ENCODE measurements around the gene RFX3. TPM values are rescaled to one million over a fixed set of nuclear protein-coding genes. Genes with fewer than 3 reads are reported as not detected.

Gene RFX3
- total RNA-seq, 2 donors from 2014 or later = 8.7 to 19.8 TPM

DNA sequence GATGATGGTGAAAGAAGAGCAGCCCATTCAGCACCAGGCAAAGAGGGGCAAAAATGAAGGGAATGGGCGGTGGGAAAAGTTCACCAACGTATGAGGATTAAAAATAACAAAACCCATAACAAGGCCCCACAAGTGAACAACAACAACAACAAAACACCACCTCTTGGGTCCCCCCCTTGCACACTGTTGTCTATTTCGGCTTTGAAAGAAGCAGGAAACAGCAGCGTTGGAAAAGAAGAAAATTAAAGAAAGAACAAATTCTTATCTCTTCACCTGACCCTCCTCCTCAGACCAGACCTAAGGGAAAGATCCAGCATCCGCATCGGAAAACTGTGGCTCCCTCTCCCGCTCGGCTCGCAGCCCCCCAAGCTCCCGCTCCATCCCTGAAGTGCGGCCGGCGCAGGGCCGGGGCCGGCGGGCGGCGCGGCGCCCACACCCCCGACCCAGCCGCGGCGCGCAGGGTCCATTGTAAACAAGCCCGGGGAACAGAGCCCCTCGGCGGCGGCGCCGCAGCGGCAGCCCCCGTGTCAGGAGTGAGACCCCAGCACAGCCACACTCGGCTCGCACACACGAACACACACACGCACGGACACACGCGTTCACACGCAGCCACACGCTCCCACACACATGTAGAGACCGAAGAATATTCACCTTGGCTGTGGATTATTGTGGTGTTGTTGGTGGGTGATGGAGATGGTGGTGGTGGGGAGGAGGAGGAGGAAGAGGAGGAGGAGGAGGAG, 535 bp downstream of the RFX3 start:
- Mint-ChIP-seq H3K9me3 (no peaks in the 10 kb centered on the region), H3K27me3 (no peaks in the 10 kb centered on the region), H3K27ac (peak overlapping the region; percentile 98), H3K4me1 (peaks cover 22% of the 10 kb centered on the region), H3K36me3 (ENCODE audit: low read depth) (peaks cover 52% of the 10 kb centered on the region), H3K4me3 (peak overlapping the region; percentile 95)
- ATAC-seq (replicated peaks) = peak; percentile 2

GRCh38 chr9:3521966-3522365, 3.8 kb downstream of the RFX3 start:
- Mint-ChIP-seq H3K36me3 (ENCODE audit: low read depth) (peaks cover 36% of the 10 kb centered on the region), H3K4me1 (peaks cover 21% of the 10 kb centered on the region), H3K27ac (no peak overlapping the region), H3K27me3 (no peaks in the 10 kb centered on the region), H3K4me3 (peak overlapping the region; percentile 95), H3K9me3 (no peaks in the 10 kb centered on the region)
- ATAC-seq (replicated peaks) = no peak

DNA sequence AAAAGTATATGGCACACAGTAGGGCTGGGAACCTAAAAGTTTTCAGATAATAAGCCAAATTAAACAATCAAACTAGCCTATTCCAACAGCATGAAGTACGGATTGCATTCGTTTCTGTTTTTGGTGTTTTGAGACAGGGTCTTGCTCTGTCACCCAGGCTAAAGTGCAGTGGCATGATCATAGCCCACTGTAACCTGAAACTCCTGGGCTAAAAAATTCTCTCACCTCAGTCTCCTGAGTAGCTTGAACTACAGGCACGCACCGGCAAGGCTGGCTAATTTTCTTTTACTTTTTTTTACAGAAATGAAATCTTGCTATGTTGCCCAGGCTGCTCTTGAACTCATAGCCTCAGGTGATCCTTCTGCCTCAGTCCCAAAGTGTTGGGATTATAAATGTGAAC, 5.2 kb downstream of the RFX3 start:
- Mint-ChIP-seq H3K4me1 (peaks cover 21% of the 10 kb centered on the region), H3K4me3 (no peak overlapping the region), H3K27ac (peak overlapping the region; percentile 68), H3K9me3 (no peaks in the 10 kb centered on the region), H3K27me3 (no peaks in the 10 kb centered on the region), H3K36me3 (ENCODE audit: low read depth) (peaks cover 22% of the 10 kb centered on the region)
- ATAC-seq (replicated peaks) = no peak

GRCh38 chr9:3517377-3518048, 8.3 kb downstream of the RFX3 start:
- no peaks in the 10 kb centered on the region for H3K27me3 Mint-ChIP-seq
- H3K4me3 Mint-ChIP-seq = no peak overlapping the region
- H3K4me1 Mint-ChIP-seq = peaks cover 17% of the 10 kb centered on the region

DNA sequence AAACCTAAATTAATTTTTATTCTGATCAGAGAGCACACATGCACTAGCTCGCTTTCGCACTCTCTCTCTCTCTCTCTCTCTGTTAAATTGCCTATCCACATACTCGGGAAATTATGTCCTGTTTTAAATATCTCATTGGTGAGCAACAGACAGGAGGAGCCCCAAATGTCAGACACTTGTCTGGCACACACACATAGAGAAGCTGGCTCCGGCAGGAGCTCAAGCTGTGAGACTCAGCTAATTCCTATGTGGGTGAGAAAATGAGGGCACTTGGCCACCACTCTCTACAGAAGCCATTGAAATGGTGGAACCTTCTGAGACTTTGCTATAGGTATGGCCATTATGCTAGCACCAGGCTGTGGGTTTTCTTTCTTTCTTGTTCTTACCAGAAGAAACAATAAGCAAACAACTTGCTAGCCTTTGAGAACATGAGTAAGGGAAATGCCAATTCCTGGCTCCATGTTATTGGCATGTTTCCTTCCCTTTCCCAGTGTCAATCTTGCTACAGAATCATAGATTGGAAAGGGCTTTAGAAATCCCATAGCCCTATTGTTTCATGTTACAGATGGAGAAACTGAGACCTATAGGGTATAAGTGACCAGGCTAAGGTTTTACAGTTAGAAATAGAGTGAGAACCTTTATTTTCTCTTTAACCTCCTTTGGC, 9.0 kb downstream of the RFX3 start:
- Mint-ChIP-seq H3K4me1 (peaks cover 11% of the 10 kb centered on the region), H3K27ac (no peak overlapping the region), H3K36me3 (ENCODE audit: low read depth) (no peaks in the 10 kb centered on the region), H3K9me3 (no peaks in the 10 kb centered on the region), H3K27me3 (no peaks in the 10 kb centered on the region), H3K4me3 (no peak overlapping the region)
- no peak for ATAC-seq (replicated peaks)

More at GRCh38 chr9:3517377-3518048, 8.3 kb downstream of the RFX3 start:
- ATAC-seq (replicated peaks) = no peak
- no peak overlapping the region for H3K27ac Mint-ChIP-seq
- peaks cover 1% of the 10 kb centered on the region for H3K36me3 Mint-ChIP-seq (ENCODE audit: low read depth)
- H3K9me3 Mint-ChIP-seq = no peaks in the 10 kb centered on the region

- Mint-ChIP-seq H3K4me1 (peaks cover 16% of the 10 kb centered on the region), H3K36me3 (ENCODE audit: low read depth) (no peaks in the 10 kb centered on the region), H3K27me3 (no peaks in the 10 kb centered on the region), H3K9me3 (no peaks in the 10 kb centered on the region), H3K27ac (no peak overlapping the region), H3K4me3 (no peak overlapping the region)
- no peak for ATAC-seq (replicated peaks)
Observed at GRCh38 chr9:3515405-3515804, 10.4 kb downstream of the RFX3 start.

- H3K27me3 Mint-ChIP-seq = no peaks in the 10 kb centered on the region
- no peak overlapping the region for H3K4me3 Mint-ChIP-seq
- H3K9me3 Mint-ChIP-seq = no peaks in the 10 kb centered on the region
- peaks cover 12% of the 10 kb centered on the region for H3K4me1 Mint-ChIP-seq
- ATAC-seq (replicated peaks) = no peak
- H3K36me3 Mint-ChIP-seq (ENCODE audit: low read depth) = no peaks in the 10 kb centered on the region
- H3K27ac Mint-ChIP-seq = no peak overlapping the region
Observed at GRCh38 chr9:3514786-3515185, 11.0 kb downstream of the RFX3 start.

- ATAC-seq (replicated peaks) = no peak
- Mint-ChIP-seq H3K27ac (no peak overlapping the region), H3K36me3 (ENCODE audit: low read depth) (peaks cover 6% of the 10 kb centered on the region), H3K4me1 (peaks cover 18% of the 10 kb centered on the region), H3K27me3 (no peaks in the 10 kb centered on the region), H3K9me3 (no peaks in the 10 kb centered on the region), H3K4me3 (no peak overlapping the region)
Observed at GRCh38 chr9:3513265-3513818, 12.5 kb downstream of the RFX3 start.

DNA sequence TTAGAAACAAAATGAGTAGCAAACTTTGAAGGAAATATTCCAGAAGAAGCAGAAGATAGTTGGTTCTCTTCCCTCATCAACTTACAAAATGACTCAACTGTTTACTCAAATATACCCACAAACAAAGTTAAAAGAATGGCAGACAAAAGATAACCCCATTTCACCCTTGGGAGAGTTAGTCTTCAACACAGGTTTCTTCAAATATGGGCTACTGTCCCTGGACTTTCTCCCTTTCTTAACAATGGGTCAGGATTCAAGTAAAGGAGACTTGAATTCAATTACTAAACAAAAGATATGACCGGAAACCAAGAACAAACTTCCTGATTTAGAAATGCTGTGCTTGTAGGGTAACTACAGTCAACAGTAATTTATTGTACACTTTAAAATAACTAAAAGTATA, 14.2 kb downstream of the RFX3 start:
- Mint-ChIP-seq H3K36me3 (ENCODE audit: low read depth) (peaks cover 6% of the 10 kb centered on the region), H3K27ac (peak overlapping the region; percentile 8), H3K27me3 (no peaks in the 10 kb centered on the region), H3K9me3 (no peaks in the 10 kb centered on the region), H3K4me1 (peaks cover 20% of the 10 kb centered on the region), H3K4me3 (no peak overlapping the region)
- no peak for ATAC-seq (replicated peaks)

DNA sequence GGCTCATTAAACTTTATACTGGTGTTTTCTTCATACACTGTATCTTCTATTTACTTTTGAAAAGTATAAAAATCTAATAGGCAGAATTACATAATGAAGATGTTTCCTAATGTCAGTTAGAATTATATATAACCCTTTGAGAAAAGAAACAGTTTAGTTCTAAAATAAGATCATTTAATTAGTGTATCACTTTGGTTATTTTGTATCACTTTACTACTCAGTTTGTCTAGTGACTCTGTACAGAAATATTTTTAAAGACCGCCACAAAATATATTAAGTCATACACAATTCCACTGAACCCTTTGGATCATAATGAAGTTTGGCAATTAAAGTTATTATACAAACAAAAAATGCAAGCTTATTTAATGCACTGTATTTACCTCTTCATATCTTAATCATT, 15.0 kb downstream of the RFX3 start:
- H3K4me1 Mint-ChIP-seq = peaks cover 21% of the 10 kb centered on the region
- H3K36me3 Mint-ChIP-seq (ENCODE audit: low read depth) = peaks cover 8% of the 10 kb centered on the region
- no peaks in the 10 kb centered on the region for H3K9me3 Mint-ChIP-seq
- H3K27me3 Mint-ChIP-seq = no peaks in the 10 kb centered on the region
- H3K27ac Mint-ChIP-seq = no peak overlapping the region
- no peak overlapping the region for H3K4me3 Mint-ChIP-seq
- ATAC-seq (replicated peaks) = no peak

- ATAC-seq (replicated peaks) = no peak
- peaks cover 25% of the 10 kb centered on the region for H3K4me1 Mint-ChIP-seq
- no peaks in the 10 kb centered on the region for H3K9me3 Mint-ChIP-seq
- H3K27ac Mint-ChIP-seq = no peak overlapping the region
- no peaks in the 10 kb centered on the region for H3K27me3 Mint-ChIP-seq
- H3K36me3 Mint-ChIP-seq (ENCODE audit: low read depth) = peaks cover 10% of the 10 kb centered on the region
- H3K4me3 Mint-ChIP-seq = no peak overlapping the region
Observed at GRCh38 chr9:3509926-3510325, 15.9 kb downstream of the RFX3 start.

- no peaks in the 10 kb centered on the region for H3K27me3 Mint-ChIP-seq
- peak overlapping the region; percentile 68 for H3K4me3 Mint-ChIP-seq
- H3K4me1 Mint-ChIP-seq = peaks cover 25% of the 10 kb centered on the region
- ATAC-seq (replicated peaks) = peak; percentile 28
- H3K9me3 Mint-ChIP-seq = no peaks in the 10 kb centered on the region
- H3K36me3 Mint-ChIP-seq (ENCODE audit: low read depth) = peaks cover 10% of the 10 kb centered on the region
- H3K27ac Mint-ChIP-seq = peak overlapping the region; percentile 78
Observed at GRCh38 chr9:3508521-3509291, 17.1 kb downstream of the RFX3 start.

GRCh38 chr9:3508078-3508431, 17.7 kb downstream of the RFX3 start:
- Mint-ChIP-seq H3K27me3 (no peaks in the 10 kb centered on the region), H3K36me3 (ENCODE audit: low read depth) (peaks cover 10% of the 10 kb centered on the region)
- ATAC-seq (replicated peaks) = peak; percentile 39

GRCh38 chr9:3507395-3508077, 18.3 kb downstream of the RFX3 start:
- Mint-ChIP-seq H3K36me3 (ENCODE audit: low read depth) (peaks cover 14% of the 10 kb centered on the region), H3K27me3 (no peaks in the 10 kb centered on the region), H3K27ac (peak overlapping the region; percentile 78), H3K4me3 (no peak overlapping the region), H3K9me3 (no peaks in the 10 kb centered on the region), H3K4me1 (peaks cover 25% of the 10 kb centered on the region)
- no peak for ATAC-seq (replicated peaks)

More at GRCh38 chr9:3508078-3508431, 17.7 kb downstream of the RFX3 start:
- peak overlapping the region; percentile 78 for H3K27ac Mint-ChIP-seq
- H3K9me3 Mint-ChIP-seq = no peaks in the 10 kb centered on the region
- H3K4me3 Mint-ChIP-seq = peak overlapping the region; percentile 68
- peaks cover 25% of the 10 kb centered on the region for H3K4me1 Mint-ChIP-seq
